HepG2 (cell line): Measurements from ENCODE around the gene GSG1. TPM values are rescaled to one million over a fixed set of nuclear protein-coding genes. Genes with fewer than 3 reads are reported as not detected.

Experiments
- ADNP ChIP-seq: sonication (generic); formaldehyde crosslinking; IDR thresholded peaks from 2 replicates; pipeline ENCODE4 v1.4.0; 2020; ENCODE audit warnings: missing genetic modification reagents
- ARID5B ChIP-seq: IDR thresholded peaks from 2 replicates; pipeline ENCODE4 v1.4.0; 2020; ENCODE audit warnings: mild to moderate bottlenecking, missing genetic modification reagents
- ATF2 ChIP-seq: sonication (generic); formaldehyde crosslinking; IDR thresholded peaks from 2 replicates; pipeline ENCODE4 v1.4.0; 2020; ENCODE audit warnings: missing genetic modification reagents
- CEBPB ChIP-seq: IDR thresholded peaks from 2 replicates; pipeline ENCODE4 v1.6.1; 2011; ENCODE audit warnings: low read depth, low read length, improper control_type of control experiment, borderline replicate concordance
- FOXJ3 ChIP-seq: sonication (generic); formaldehyde crosslinking; IDR thresholded peaks from 2 replicates; pipeline ENCODE4 v1.4.0; 2020; ENCODE audit warnings: missing genetic modification reagents, mild to moderate bottlenecking, borderline replicate concordance
- IRF9 ChIP-seq: sonication (generic); formaldehyde crosslinking; IDR thresholded peaks from 2 replicates; pipeline ENCODE4 v1.8.0; 2022; ENCODE audit warnings: missing genetic modification reagents, mild to moderate bottlenecking, borderline replicate concordance
- MAX ChIP-seq: IDR thresholded peaks from 2 replicates; pipeline ENCODE4 v1.6.1; 2012; ENCODE audit warnings: inconsistent platforms
- MNT ChIP-seq: fragments of 450-650 bp; IDR thresholded peaks from 2 replicates; pipeline ENCODE4 v1.6.1; 2016
- MTF2 ChIP-seq: sonication (generic); formaldehyde crosslinking; IDR thresholded peaks from 2 replicates; pipeline ENCODE4 v1.5.0; 2020; ENCODE audit warnings: missing genetic modification reagents, borderline replicate concordance
- NAIF1 ChIP-seq: sonication (generic); formaldehyde crosslinking; IDR thresholded peaks from 2 replicates; pipeline ENCODE4 v1.5.0; 2020; ENCODE audit warnings: mild to moderate bottlenecking, missing genetic modification reagents, borderline replicate concordance
- SNAPC5 ChIP-seq: sonication (generic); formaldehyde crosslinking; IDR thresholded peaks from 2 replicates; pipeline ENCODE4 v1.8.1; 2023; ENCODE audit warnings: mild to moderate bottlenecking, missing genetic modification reagents, borderline replicate concordance
- SPEN ChIP-seq: sonication (generic); formaldehyde crosslinking; IDR thresholded peaks from 2 replicates; pipeline ENCODE4 v1.5.1; 2020; ENCODE audit warnings: low read depth, mild to moderate bottlenecking, missing genetic modification reagents
- TMF1 ChIP-seq: sonication (generic); formaldehyde crosslinking; IDR thresholded peaks from 2 replicates; pipeline ENCODE4 v1.8.1; 2022; ENCODE audit warnings: low read depth, missing genetic modification reagents
- ZFP90 ChIP-seq: sonication (generic); formaldehyde crosslinking; IDR thresholded peaks from 2 replicates; pipeline ENCODE4 v1.8.0; 2022; ENCODE audit warnings: missing genetic modification reagents, mild to moderate bottlenecking, inconsistent platforms, borderline replicate concordance
- ZMYM3 ChIP-seq: sonication (generic); formaldehyde crosslinking; IDR thresholded peaks from 2 replicates; pipeline ENCODE4 v1.5.1; 2020; ENCODE audit warnings: mild to moderate bottlenecking, missing genetic modification reagents
- ZNF10 ChIP-seq: sonication (generic); formaldehyde crosslinking; IDR thresholded peaks from 2 replicates; pipeline ENCODE4 v1.4.0; 2020; ENCODE audit warnings: mild to moderate bottlenecking, low read depth, missing genetic modification reagents, borderline replicate concordance
- ZNF350 ChIP-seq: sonication (generic); formaldehyde crosslinking; IDR thresholded peaks from 2 replicates; pipeline ENCODE4 v1.4.0; 2020; ENCODE audit warnings: mild to moderate bottlenecking, low read depth, missing genetic modification reagents, borderline replicate concordance
- ZNF446 ChIP-seq: sonication (generic); formaldehyde crosslinking; IDR thresholded peaks from 2 replicates; pipeline ENCODE4 v1.5.0; 2020; ENCODE audit warnings: mild to moderate bottlenecking, missing genetic modification reagents
- ZSCAN22 ChIP-seq: sonication (generic); formaldehyde crosslinking; IDR thresholded peaks from 2 replicates; pipeline ENCODE4 v1.4.0; 2020; ENCODE audit warnings: mild to moderate bottlenecking, missing genetic modification reagents
- ZZZ3 ChIP-seq: sonication (generic); formaldehyde crosslinking; IDR thresholded peaks from 2 replicates; pipeline ENCODE4 v1.4.0; 2020; ENCODE audit warnings: missing genetic modification reagents, mild to moderate bottlenecking, borderline replicate concordance
- polyA plus RNA-seq, 8 experiments: library from polyadenylated mRNA; depleted of rRNA in 3 of 8; stranded (reverse) in 7 of 8; unstranded in 1 of 8; fragments of >200 nt; fragmentation: Illumina TruSeq in 4 of 8; extraction: Trizol in 4 of 8; gene quantifications; 2 replicates each; pipeline versions ENCODE4 v1.2.1 to v1.2.3, GENCODE V29; 2011 to 2016; ENCODE audit warnings: low read depth in 4 of 8, missing spikeins in 1 of 8, mixed read lengths in 1 of 8; ENCODE audit not compliant: insufficient read depth in 1 of 8
- total RNA-seq, 5 experiments: library from RNA; depleted of rRNA; stranded (reverse); fragments of >200 nt; fragmentation: Illumina TruSeq; extraction: Trizol; gene quantifications; 2 replicates each; pipeline ENCODE4 v1.2.3, GENCODE V29; 2016; ENCODE audit warnings: low read depth in 1 of 5

GSG1 gene
- total and polyA plus RNA-seq, 2 of the 13 experiments (the other 11 are each of a cell fraction or from before 2014, with no cell fraction given) = not detected

- TF ChIP-seq SNAPC5 (no peak), ZZZ3 (no peak), ZNF446 (CRISPR knock-in tag) (no peak), ADNP (CRISPR knock-in tag) (no peak), MAX (peak; percentile 43; the same call in 1 of the 2 replicates), TMF1 (CRISPR knock-in tag) (0 out of 2 replicates have a peak, but pooled peaks have one; percentile 59), ZMYM3 (CRISPR knock-in tag) (peak; percentile 21; the same call in 1 of the 2 replicates), FOXJ3 (0 out of 2 replicates have a peak, but pooled peaks have one; percentile 14), ZNF350 (CRISPR knock-in tag) (peak; percentile 66), IRF9 (CRISPR knock-in tag) (peak; percentile 61; the same call in 1 of the 2 replicates), ARID5B (CRISPR knock-in tag) (peak; percentile 52; the same call in 1 of the 2 replicates), NAIF1 (CRISPR knock-in tag) (no peak), ZSCAN22 (CRISPR knock-in tag) (no peak), MNT (no peak), MTF2 (CRISPR knock-in tag) (peak; percentile 78; the same call in 1 of the 2 replicates), ZNF10 (no peak), ATF2 (CRISPR knock-in tag) (no peak), SPEN (peak; percentile 51), ZFP90 (CRISPR knock-in tag) (no peak; the same call in 1 of the 2 replicates), CEBPB (peak; percentile 51; the same call in 1 of the 2 replicates)
Observed at GRCh38 chr12:13044002-13044905, 59.2 kb downstream of the GSG1 start, which contains the start of gene FAM234B (continued).
